Thyroid gland (tissue), 4 donors: Measurements from ENCODE around the gene IFNAR1. TPM values are rescaled to one million over a fixed set of nuclear protein-coding genes. Genes with fewer than 3 reads are reported as not detected.
"Not testable (repeated sequence)": the region's sequence is repeated elsewhere in the genome, so short reads cannot be mapped to it uniquely, and the experiment has no call there.

Source experiments
- DNase-seq, 2 donors: peaks; one replicate each; pipeline ENCODE4 v3.0.0-alpha.2; 2019
- H3K27ac ChIP-seq, 3 donors: fragments of 200-600 bp; sonication (generic); 1 replicate in 2 of 3; 2 replicates in 1 of 3; pipeline ENCODE4 v1.5.1; 2016 to 2019; ENCODE audit warnings: mild to moderate bottlenecking in 1 of 3, moderate library complexity in 1 of 3
- H3K27me3 ChIP-seq: fragments of 200-600 bp; sonication (generic); one replicate; pipeline ENCODE4 v1.5.1; 2019
- H3K36me3 ChIP-seq, 2 donors: fragments of 200-600 bp; sonication (generic); one replicate each; pipeline ENCODE4 v1.5.1; 2016 to 2019
- H3K4me1 ChIP-seq, 2 donors: fragments of 200-600 bp; sonication (generic); one replicate each; pipeline ENCODE4 v1.5.1; 2017 to 2019
- H3K4me3 ChIP-seq, 3 donors: fragments of 200-600 bp; sonication (generic); replicated peaks in 1 of 3; 1 replicate in 2 of 3; 2 replicates in 1 of 3; pipeline ENCODE4 v1.5.1; 2016; ENCODE audit warnings: mild to moderate bottlenecking in 1 of 3
- H3K9me3 ChIP-seq: fragments of 200-600 bp; sonication (generic); one replicate; pipeline ENCODE4 v1.5.1; 2017
- POLR2A ChIP-seq, 2 donors: fragments of 450-650 bp; IDR thresholded peaks; one replicate each; pipeline ENCODE4 v1.6.1; 2017; ENCODE audit warnings: antibody characterized with exemption in 2 of 2, mild to moderate bottlenecking in 2 of 2, moderate library complexity in 1 of 2
- WGBS, 2 donors: methylation state at CpG; one replicate each; pipeline ENCODE4 v1.1.5; 2017; 5-methylcytosine and 5-hydroxymethylcytosine counted together
- intact Hi-C: fragments of 100-400 bp; cut with DNase I; formaldehyde crosslinking; loops from one replicate; pipeline ENCODE4 v1.15.1; 2023
- total RNA-seq, 4 donors: library from RNA; depleted of rRNA; stranded (reverse); fragments of >200 nt; gene quantifications; one replicate each; pipeline ENCODE4 v1.2.3, GENCODE V29; 2016
- TF ChIP-seq, protein P1 (sequence below), 6 experiments: fragments of 200-600 bp in 3 of 6; fragments of 450-650 bp in 3 of 6; sonication (generic) in 3 of 6; IDR thresholded peaks; one replicate each; pipeline ENCODE4 v1.5.1; 2016 to 2019; ENCODE audit warnings: antibody characterized with exemption in 6 of 6, mild to moderate bottlenecking in 2 of 6, inconsistent platforms in 1 of 6, moderate library complexity in 1 of 6

Gene IFNAR1
- total RNA-seq, 4 donors from 2014 or later, result 37.0 to 51.2 (median 42.4) TPM

DNA sequence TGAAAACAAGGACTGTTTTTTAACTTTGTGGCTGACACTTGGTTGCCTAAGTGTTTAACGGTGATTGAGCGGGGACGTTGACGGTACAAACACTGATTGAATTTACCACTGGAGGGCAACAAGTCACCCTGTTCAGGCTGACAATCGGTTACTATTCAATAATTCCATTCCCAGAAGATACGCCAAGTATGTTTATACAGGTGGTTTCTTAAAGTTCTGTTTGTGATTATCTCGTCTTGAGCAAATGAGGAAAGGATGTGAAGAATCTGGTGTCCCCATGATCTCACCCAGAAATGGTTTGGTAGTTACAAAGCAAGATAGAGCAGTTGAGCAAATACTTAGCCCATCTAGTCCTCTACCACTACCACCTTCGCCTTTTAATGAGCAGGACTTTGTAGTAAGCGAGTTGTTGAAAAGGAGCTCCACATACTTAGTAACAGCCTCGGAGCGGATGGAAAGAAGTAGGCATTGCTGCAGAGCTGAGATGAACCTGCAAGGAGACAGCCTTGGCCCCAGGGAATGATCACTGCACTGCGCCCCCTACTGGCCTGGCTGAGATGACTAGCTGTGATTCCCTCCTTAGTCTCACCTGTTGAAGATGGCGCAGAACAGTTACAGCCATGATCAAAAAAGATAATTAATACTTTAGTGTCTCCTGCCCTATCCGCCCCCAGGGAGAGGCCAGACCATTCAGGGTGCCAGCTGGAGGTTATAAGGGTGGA is 36.3 kb downstream of the IFNAR1 start:
- Histone ChIP-seq H3K27ac (peak overlapping the region in 2 of 3 donors; percentile 29 to 46), H3K4me3 (no peak overlapping the region)
- intact Hi-C loops, result no loop called here

DNA sequence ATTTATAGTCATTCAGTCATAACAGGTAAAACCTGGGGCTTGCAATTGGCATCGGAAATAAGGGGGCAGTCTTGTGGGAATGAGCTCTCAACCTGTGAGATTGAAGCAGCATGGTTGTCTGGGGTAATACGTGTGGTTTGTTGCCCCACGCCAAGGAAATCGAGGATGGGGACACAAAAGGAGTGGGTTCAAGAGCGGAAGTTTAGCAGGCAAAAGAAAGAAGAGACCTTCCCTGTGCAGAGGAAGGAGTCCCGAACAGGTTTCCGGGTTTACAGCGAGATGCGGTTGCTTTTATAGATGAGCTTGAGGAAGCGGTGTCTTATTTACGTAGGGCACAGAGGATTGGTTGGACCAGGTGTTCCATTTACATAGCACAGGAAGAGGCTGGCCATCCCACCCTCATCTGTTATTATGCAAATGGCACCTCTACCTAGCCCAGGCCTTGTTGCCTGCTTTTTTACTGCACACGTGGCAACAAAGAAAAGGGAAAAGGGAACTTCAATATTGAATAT is 37.3 kb downstream of the IFNAR1 start:
- peaks cover 14 to 27% of the 10 kb centered on the region in 2 donors for H3K4me1 ChIP-seq
- no peak overlapping the region for H3K4me3 ChIP-seq
- H3K27ac ChIP-seq, result no peak overlapping the region
- no peaks in the 10 kb centered on the region for H3K27me3 ChIP-seq
- TF ChIP-seq, protein P1, sequence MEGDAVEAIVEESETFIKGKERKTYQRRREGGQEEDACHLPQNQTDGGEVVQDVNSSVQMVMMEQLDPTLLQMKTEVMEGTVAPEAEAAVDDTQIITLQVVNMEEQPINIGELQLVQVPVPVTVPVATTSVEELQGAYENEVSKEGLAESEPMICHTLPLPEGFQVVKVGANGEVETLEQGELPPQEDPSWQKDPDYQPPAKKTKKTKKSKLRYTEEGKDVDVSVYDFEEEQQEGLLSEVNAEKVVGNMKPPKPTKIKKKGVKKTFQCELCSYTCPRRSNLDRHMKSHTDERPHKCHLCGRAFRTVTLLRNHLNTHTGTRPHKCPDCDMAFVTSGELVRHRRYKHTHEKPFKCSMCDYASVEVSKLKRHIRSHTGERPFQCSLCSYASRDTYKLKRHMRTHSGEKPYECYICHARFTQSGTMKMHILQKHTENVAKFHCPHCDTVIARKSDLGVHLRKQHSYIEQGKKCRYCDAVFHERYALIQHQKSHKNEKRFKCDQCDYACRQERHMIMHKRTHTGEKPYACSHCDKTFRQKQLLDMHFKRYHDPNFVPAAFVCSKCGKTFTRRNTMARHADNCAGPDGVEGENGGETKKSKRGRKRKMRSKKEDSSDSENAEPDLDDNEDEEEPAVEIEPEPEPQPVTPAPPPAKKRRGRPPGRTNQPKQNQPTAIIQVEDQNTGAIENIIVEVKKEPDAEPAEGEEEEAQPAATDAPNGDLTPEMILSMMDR (IDR thresholded peaks at IDR 0.05), result no peak
- peak in 1 of 2 donors; percentile 23 for TF ChIP-seq POLR2A (IDR thresholded peaks at IDR 0.05)
- H3K9me3 ChIP-seq, result no peaks in the 10 kb centered on the region
- WGBS, 2 donors, result 56 to 60% methylated on average over 12 of the region's 12 CpGs
- DNase-seq, result peak in 1 of 2 donors; percentile 5
- no peaks in the 10 kb centered on the region for H3K36me3 ChIP-seq
- intact Hi-C loops, result no loop called here

More for the DNA sequence above, 36.3 kb downstream of the IFNAR1 start:
- Histone ChIP-seq H3K9me3 (no peaks in the 10 kb centered on the region), H3K27me3 (no peaks in the 10 kb centered on the region), H3K36me3 (peaks cover 3 to 10% of the 10 kb centered on the region in 2 donors), H3K4me1 (peaks cover 14 to 27% of the 10 kb centered on the region in 2 donors)
- peak; percentile 72 to 81 for DNase-seq
- WGBS, 2 donors, result 14 to 15% methylated on average over 14 of the region's 14 CpGs
- no peak for TF ChIP-seq POLR2A (IDR thresholded peaks at IDR 0.05)
- TF ChIP-seq, protein P1 (IDR thresholded peaks at IDR 0.05), result peak; percentile 51 to 85 (median 70)

DNA sequence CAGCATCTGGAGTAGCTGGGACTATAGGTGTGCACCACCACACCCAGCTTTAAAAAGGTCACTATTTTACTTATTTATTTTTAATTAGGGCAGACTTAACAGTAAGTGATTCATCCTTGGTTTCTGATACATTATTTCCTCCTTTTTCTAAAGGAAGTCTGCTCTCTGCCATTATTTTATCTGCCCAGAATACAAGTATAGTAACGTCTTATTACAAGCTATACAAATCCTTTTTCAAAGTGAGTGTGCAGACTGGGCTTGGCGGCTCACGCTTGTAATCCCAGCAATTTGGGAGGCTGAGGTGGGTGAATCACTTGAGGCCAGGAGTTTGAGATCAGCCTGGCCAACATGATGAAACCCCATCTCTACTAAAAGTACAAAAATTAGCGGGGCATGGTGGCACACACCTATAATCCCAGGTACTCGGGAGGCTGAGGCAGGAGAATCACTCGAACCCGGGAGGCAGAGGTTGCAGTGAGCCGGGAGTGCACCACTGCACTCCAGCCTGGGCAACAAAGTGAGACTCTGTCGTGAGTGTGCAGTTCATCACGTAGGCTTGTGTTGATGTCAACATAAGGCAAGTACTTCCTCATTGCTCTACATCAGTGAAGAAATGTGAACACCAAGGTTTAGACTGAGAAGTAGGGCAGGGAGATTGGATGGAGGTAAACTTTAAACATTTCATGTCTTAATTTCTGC is 39.3 kb downstream of the IFNAR1 start:
- H3K9me3 ChIP-seq, H3K27ac ChIP-seq, DNase-seq, intact Hi-C loops, H3K36me3 ChIP-seq, H3K27me3 ChIP-seq, H3K4me3 ChIP-seq: not testable (repeated sequence)
- peaks cover 14 to 27% of the 10 kb centered on the region in 2 donors for H3K4me1 ChIP-seq
- WGBS, 2 donors, result 77 to 78% methylated on average over 10 of the region's 10 CpGs

DNA sequence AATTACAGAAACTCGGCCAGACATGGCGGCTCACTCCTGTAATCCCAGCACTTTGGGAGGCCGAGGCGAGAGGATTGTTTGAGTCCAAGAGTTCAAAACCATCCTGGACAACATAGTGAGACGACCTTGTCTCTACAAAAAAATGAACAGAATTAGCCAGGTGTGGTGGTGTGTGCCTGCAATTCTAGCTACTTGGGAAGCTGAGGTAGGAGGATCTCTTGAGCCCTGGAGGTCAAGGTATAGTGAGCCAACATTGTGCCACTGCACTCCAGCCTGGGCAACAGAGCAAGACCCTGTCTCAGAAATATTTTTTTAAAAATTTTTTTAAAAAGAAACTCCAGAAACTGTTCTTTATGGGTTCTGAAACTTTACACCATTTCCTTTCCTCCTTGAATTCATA is 40.1 kb downstream of the IFNAR1 start:
- no peaks in the 10 kb centered on the region for H3K27me3 ChIP-seq
- DNase-seq, result no peak
- no peak overlapping the region for H3K27ac ChIP-seq
- TF ChIP-seq, protein P1 (IDR thresholded peaks at IDR 0.05), result no peak
- TF ChIP-seq POLR2A (IDR thresholded peaks at IDR 0.05), result no peak
- H3K36me3 ChIP-seq, result no peaks in the 10 kb centered on the region
- 93 to 96% methylated on average over 5 of the region's 5 CpGs for WGBS, 2 donors
- intact Hi-C loops, result loop anchor here (5.0 kb wide), 1 partner anchor 153 kb away; no protein-coding TSS in a partner anchor
- H3K9me3 ChIP-seq, result no peaks in the 10 kb centered on the region
- peaks cover 14 to 25% of the 10 kb centered on the region in 2 donors for H3K4me1 ChIP-seq
- no peak overlapping the region for H3K4me3 ChIP-seq

DNA sequence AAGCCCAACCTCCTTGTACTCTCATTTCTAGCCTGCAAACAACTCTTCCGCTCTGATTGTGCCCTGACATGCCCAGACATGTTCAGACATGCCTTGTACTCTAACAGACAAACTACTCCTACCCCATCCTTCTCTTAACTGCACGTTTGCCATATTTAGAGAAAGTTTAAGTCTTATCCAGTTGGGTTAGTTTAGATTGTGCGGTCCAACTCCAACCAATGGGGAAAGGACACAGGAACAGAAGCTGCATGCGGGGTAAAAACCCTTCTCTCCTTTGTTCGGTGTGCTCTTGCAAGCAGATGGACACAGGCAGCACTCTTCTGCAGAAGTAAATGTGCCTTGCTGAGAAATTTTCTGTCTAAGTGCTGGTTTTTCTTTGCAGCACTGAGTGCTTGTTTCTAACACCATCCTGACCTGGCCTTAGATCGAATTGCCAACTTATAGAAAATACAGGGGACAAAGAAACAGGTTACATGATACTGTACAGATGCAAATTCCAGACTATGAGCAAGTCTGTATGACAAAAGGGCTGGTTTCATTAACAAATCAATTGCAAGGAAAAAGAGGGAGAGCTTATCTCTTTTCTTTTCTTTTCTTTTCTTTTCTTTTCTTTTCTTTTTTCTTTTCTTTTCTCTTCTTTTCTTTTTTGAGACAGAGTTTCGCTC is 42.7 kb downstream of the IFNAR1 start:
- Histone ChIP-seq H3K27me3 (no peaks in the 10 kb centered on the region), H3K27ac (no peak overlapping the region), H3K4me1 (no peaks in the 10 kb centered on the region), H3K36me3 (no peaks in the 10 kb centered on the region), H3K4me3 (no peak overlapping the region), H3K9me3 (no peaks in the 10 kb centered on the region)
- intact Hi-C loops, result loop anchor here (5.0 kb wide), 1 partner anchor 155 kb away; no protein-coding TSS in a partner anchor
- WGBS, 2 donors, result 91% methylated on average over 7 of the region's 7 CpGs
- DNase-seq, result no peak
- TF ChIP-seq POLR2A (IDR thresholded peaks at IDR 0.05), result no peak
- TF ChIP-seq, protein P1 (IDR thresholded peaks at IDR 0.05), result no peak
